T follicular helper cell (primary cell): Measurements from ENCODE around the gene ADPRH.

Experiments
- DNase-seq: peaks from one replicate; pipeline ENCODE4 v3.0.0-alpha.2; 2020; ENCODE audit warnings: low read depth

ADPRH gene

GRCh38 chr3:119628816-119629445, 49.6 kb downstream of the ADPRH start:
- DNase-seq: no peak

GRCh38 chr3:119630128-119630879, 51.0 kb downstream of the ADPRH start:
- no peak for DNase-seq

- no peak for DNase-seq
Observed at GRCh38 chr3:119630880-119631329, 51.6 kb downstream of the ADPRH start.

- no peak for DNase-seq
Observed at GRCh38 chr3:119631516-119631915, 52.2 kb downstream of the ADPRH start.

- no peak for DNase-seq
Observed at GRCh38 chr3:119632216-119632615, 52.9 kb downstream of the ADPRH start.

- DNase-seq: no peak
Observed at GRCh38 chr3:119632829-119633228, 53.5 kb downstream of the ADPRH start.

GRCh38 chr3:119635719-119636118, 56.4 kb downstream of the ADPRH start:
- DNase-seq: no peak

GRCh38 chr3:119636249-119636648, 57.0 kb downstream of the ADPRH start:
- no peak for DNase-seq

GRCh38 chr3:119636891-119637611, 57.8 kb downstream of the ADPRH start:
- DNase-seq: no peak

- DNase-seq: no peak
Observed at GRCh38 chr3:119637679-119638477, 58.6 kb downstream of the ADPRH start.
